ENCODE results near the gene ARHGEF39.

DNA sequence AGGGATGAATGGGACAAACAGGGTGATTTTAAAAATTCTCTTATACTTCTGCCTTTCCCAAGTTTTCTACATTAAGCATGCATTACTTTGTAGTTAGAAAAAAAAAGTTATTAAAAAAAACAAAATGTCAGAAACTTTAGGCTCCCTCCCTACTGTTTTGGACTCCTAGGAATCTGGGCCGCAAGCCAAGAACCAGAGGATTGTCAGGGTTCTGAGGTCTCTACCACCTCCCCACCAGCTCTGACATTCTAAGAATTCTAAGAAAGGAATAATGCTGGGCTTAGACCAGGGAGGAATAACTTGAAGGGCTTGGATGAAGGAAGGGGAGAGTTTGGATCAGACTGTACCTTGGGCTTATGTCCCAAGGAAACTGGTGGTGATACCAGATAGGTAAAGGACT is 1.1 kb upstream of the ARHGEF39 start:
- TF ChIP-seq, protein P1, sequence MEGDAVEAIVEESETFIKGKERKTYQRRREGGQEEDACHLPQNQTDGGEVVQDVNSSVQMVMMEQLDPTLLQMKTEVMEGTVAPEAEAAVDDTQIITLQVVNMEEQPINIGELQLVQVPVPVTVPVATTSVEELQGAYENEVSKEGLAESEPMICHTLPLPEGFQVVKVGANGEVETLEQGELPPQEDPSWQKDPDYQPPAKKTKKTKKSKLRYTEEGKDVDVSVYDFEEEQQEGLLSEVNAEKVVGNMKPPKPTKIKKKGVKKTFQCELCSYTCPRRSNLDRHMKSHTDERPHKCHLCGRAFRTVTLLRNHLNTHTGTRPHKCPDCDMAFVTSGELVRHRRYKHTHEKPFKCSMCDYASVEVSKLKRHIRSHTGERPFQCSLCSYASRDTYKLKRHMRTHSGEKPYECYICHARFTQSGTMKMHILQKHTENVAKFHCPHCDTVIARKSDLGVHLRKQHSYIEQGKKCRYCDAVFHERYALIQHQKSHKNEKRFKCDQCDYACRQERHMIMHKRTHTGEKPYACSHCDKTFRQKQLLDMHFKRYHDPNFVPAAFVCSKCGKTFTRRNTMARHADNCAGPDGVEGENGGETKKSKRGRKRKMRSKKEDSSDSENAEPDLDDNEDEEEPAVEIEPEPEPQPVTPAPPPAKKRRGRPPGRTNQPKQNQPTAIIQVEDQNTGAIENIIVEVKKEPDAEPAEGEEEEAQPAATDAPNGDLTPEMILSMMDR (optimal IDR thresholded peaks at IDR 0.05 in 1 of 3, IDR thresholded peaks at IDR 0.05 in 1 of 3, conservative IDR thresholded peaks at IDR 0.05 in 1 of 3; ENCODE audit: extremely low read depth in 1 of 3, insufficient read depth in 2 of 3, low read length in 3 of 3): no peak
- TF ChIP-seq EZH2 (IDR thresholded peaks at IDR 0.05; ENCODE audit: low read length): no peak
